ENCODE measurements around the gene RPL28. TPM values are rescaled to one million over a fixed set of nuclear protein-coding genes. Genes with fewer than 3 reads are reported as not detected.
"Not testable (repeated sequence)": the region's sequence is repeated elsewhere in the genome, so short reads cannot be mapped to it uniquely, and the experiment has no call there.

RPL28 gene
- total RNA-seq, 2 donors from 2014 or later = 1,106 to 1,518 TPM

- Mint-ChIP-seq H3K36me3 (peaks cover 8% of the 10 kb centered on the region), H3K9me3 (no peaks in the 10 kb centered on the region), H3K27me3 (peaks cover 50 to 56% of the 10 kb centered on the region in 2 donors), H3K4me1 (ENCODE audit: low read depth in 2 of 2) (peaks cover 11 to 17% of the 10 kb centered on the region in 2 donors), H3K27ac (no peak within 1 kb of the TSS), H3K4me3 (no peak within 1 kb of the TSS)
- ATAC-seq = no peak
- no peak for DNase-seq (ENCODE audit: low spot score)
Measured at GRCh38 chr19:55443045-55443823, 57.5 kb downstream of the RPL28 start, which contains the start of gene SHISA7. Gene SHISA7, minus strand, starts transcription at chr19:55443300. Its CDS starts 437 bp downstream, at chr19:55442863.

GRCh38 chr19:55443824-55444480 is 58.2 kb downstream of the RPL28 start:
- Mint-ChIP-seq H3K9me3 (no peaks in the 10 kb centered on the region), H3K36me3 (peaks cover 8% of the 10 kb centered on the region), H3K4me3 (no peak overlapping the region), H3K27me3 (peaks cover 47 to 52% of the 10 kb centered on the region in 2 donors), H3K27ac (no peak overlapping the region), H3K4me1 (ENCODE audit: low read depth in 2 of 2) (peaks cover 11 to 17% of the 10 kb centered on the region in 2 donors)
- no peak for DNase-seq (ENCODE audit: low spot score)
- ATAC-seq = no peak

GRCh38 chr19:55444646-55445045 is 58.9 kb downstream of the RPL28 start:
- peaks cover 11 to 17% of the 10 kb centered on the region in 2 donors for H3K4me1 Mint-ChIP-seq (ENCODE audit: low read depth in 2 of 2)
- peaks cover 40 to 45% of the 10 kb centered on the region in 2 donors for H3K27me3 Mint-ChIP-seq
- no peaks in the 10 kb centered on the region for H3K9me3 Mint-ChIP-seq
- DNase-seq (ENCODE audit: low spot score) = no peak
- no peak overlapping the region for H3K4me3 Mint-ChIP-seq
- no peak for ATAC-seq
- peaks cover 8% of the 10 kb centered on the region for H3K36me3 Mint-ChIP-seq
- no peak overlapping the region for H3K27ac Mint-ChIP-seq

GRCh38 chr19:55446060-55446459 is 60.3 kb downstream of the RPL28 start:
- no peaks in the 10 kb centered on the region for H3K9me3 Mint-ChIP-seq
- peaks cover 7 to 17% of the 10 kb centered on the region in 2 donors for H3K4me1 Mint-ChIP-seq (ENCODE audit: low read depth in 2 of 2)
- no peak overlapping the region for H3K4me3 Mint-ChIP-seq
- H3K27ac Mint-ChIP-seq = no peak overlapping the region
- DNase-seq (ENCODE audit: low spot score) = no peak
- no peak for ATAC-seq
- H3K27me3 Mint-ChIP-seq = peaks cover 38 to 43% of the 10 kb centered on the region in 2 donors
- H3K36me3 Mint-ChIP-seq = peaks cover 4% of the 10 kb centered on the region

- peak; percentile 15 to 34 for ATAC-seq
- peaks cover 37 to 43% of the 10 kb centered on the region in 2 donors for H3K27me3 Mint-ChIP-seq
- no peak overlapping the region for H3K4me3 Mint-ChIP-seq
- peaks cover 6 to 14% of the 10 kb centered on the region in 2 donors for H3K4me1 Mint-ChIP-seq (ENCODE audit: low read depth in 2 of 2)
- H3K27ac Mint-ChIP-seq = no peak overlapping the region
- no peaks in the 10 kb centered on the region for H3K36me3 Mint-ChIP-seq
- no peak for DNase-seq (ENCODE audit: low spot score)
- H3K9me3 Mint-ChIP-seq = no peaks in the 10 kb centered on the region
Measured at GRCh38 chr19:55447421-55448174, 61.9 kb downstream of the RPL28 start.

- not testable (repeated sequence) for H3K27ac Mint-ChIP-seq; H3K9me3 Mint-ChIP-seq; DNase-seq (ENCODE audit: low spot score); H3K36me3 Mint-ChIP-seq; H3K4me3 Mint-ChIP-seq; ATAC-seq
- Mint-ChIP-seq H3K4me1 (ENCODE audit: low read depth in 2 of 2) (peaks cover 6 to 14% of the 10 kb centered on the region in 2 donors), H3K27me3 (peaks cover 33 to 39% of the 10 kb centered on the region in 2 donors)
Measured at GRCh38 chr19:55448175-55448490, 62.4 kb downstream of the RPL28 start.

GRCh38 chr19:55449469-55449868 is 63.7 kb downstream of the RPL28 start:
- H3K27ac Mint-ChIP-seq = no peak overlapping the region
- H3K4me3 Mint-ChIP-seq = no peak overlapping the region
- DNase-seq (ENCODE audit: low spot score) (no peak), ATAC-seq (no peak)
- H3K27me3 Mint-ChIP-seq = peaks cover 23 to 36% of the 10 kb centered on the region in 2 donors
- H3K9me3 Mint-ChIP-seq = no peaks in the 10 kb centered on the region
- H3K36me3 Mint-ChIP-seq = no peaks in the 10 kb centered on the region
- peaks cover 6 to 20% of the 10 kb centered on the region in 2 donors for H3K4me1 Mint-ChIP-seq (ENCODE audit: low read depth in 2 of 2)

- peaks cover 16 to 29% of the 10 kb centered on the region in 2 donors for H3K27me3 Mint-ChIP-seq
- no peak overlapping the region for H3K27ac Mint-ChIP-seq
- H3K4me1 Mint-ChIP-seq (ENCODE audit: low read depth in 2 of 2) = peaks cover 6 to 22% of the 10 kb centered on the region in 2 donors
- peak overlapping the region; percentile 38 for H3K4me3 Mint-ChIP-seq
- DNase-seq (ENCODE audit: low spot score) (no peak), ATAC-seq (no peak)
- H3K36me3 Mint-ChIP-seq = no peaks in the 10 kb centered on the region
- H3K9me3 Mint-ChIP-seq = no peaks in the 10 kb centered on the region
Measured at GRCh38 chr19:55451163-55451964, 65.6 kb downstream of the RPL28 start.

GRCh38 chr19:55451965-55452748 is 66.4 kb downstream of the RPL28 start:
- Mint-ChIP-seq H3K9me3 (no peaks in the 10 kb centered on the region), H3K36me3 (no peaks in the 10 kb centered on the region), H3K4me3 (peak overlapping the region; percentile 38), H3K27ac (no peak overlapping the region), H3K4me1 (ENCODE audit: low read depth in 2 of 2) (peaks cover 6 to 22% of the 10 kb centered on the region in 2 donors), H3K27me3 (peaks cover 16 to 29% of the 10 kb centered on the region in 2 donors)
- ATAC-seq = no peak
- DNase-seq (ENCODE audit: low spot score) = no peak

Other genes starting within 250 kb of the RPL28 start
- not detected for gene TNNT1, start 236.7 kb upstream of the RPL28 start, total RNA-seq
- gene TNNI3, start 228.2 kb upstream of the RPL28 start, total RNA-seq = not detected
- gene DNAAF3, start 219.3 kb upstream of the RPL28 start, total RNA-seq = not detected
- not detected for gene SYT5, start 205.6 kb upstream of the RPL28 start, total RNA-seq
- under 1 TPM in 1 of 2 donors, not detected in 1; 0.11 TPM for gene PTPRH, start 176.4 kb upstream of the RPL28 start, total RNA-seq
- 10 to 100 TPM in 1 of 2 donors, 1 to 10 TPM in 1; 8.3 to 31.6 TPM for gene TMEM86B, start 157.2 kb upstream of the RPL28 start, total RNA-seq
- gene PPP6R1, start 126.9 kb upstream of the RPL28 start, total RNA-seq = 100 to 1,000 TPM; 260 to 492 TPM
- 10 to 100 TPM; 38.2 to 53.1 TPM for gene HSPBP1, start 105.8 kb upstream of the RPL28 start, total RNA-seq
- gene BRSK1, start 101.9 kb upstream of the RPL28 start, total RNA-seq = 10 to 100 TPM; 11.9 to 15.7 TPM
- gene TMEM150B, start 60.6 kb upstream of the RPL28 start, total RNA-seq = 1 to 10 TPM in 1 of 2 donors, under 1 TPM in 1; 0.67 to 2.7 TPM
- gene KMT5C, start 46.1 kb upstream of the RPL28 start, total RNA-seq = 10 to 100 TPM in 1 of 2 donors, 1 to 10 TPM in 1; 9.7 to 22.1 TPM
- not detected for gene COX6B2, start 31.2 kb upstream of the RPL28 start, total RNA-seq
- not detected for gene GARIN5B, start 22.7 kb upstream of the RPL28 start, total RNA-seq
- gene IL11, start 15.5 kb upstream of the RPL28 start, total RNA-seq = under 1 TPM in 1 of 2 donors, not detected in 1; 0.78 TPM
- gene TMEM190, start 9.1 kb upstream of the RPL28 start, total RNA-seq = not detected
- 1 to 10 TPM; 5.2 to 8.3 TPM for gene TMEM238, start 1.6 kb upstream of the RPL28 start, total RNA-seq
- gene UBE2S, start 21.9 kb downstream of the RPL28 start, total RNA-seq = 100 to 1,000 TPM; 247 to 423 TPM
- not detected for gene SHISA7, start 57.4 kb downstream of the RPL28 start, total RNA-seq
- 10 to 100 TPM; 25.6 to 45.1 TPM for gene ISOC2, start 75.7 kb downstream of the RPL28 start, total RNA-seq
- not detected for gene C19orf85, start 78.8 kb downstream of the RPL28 start, total RNA-seq
- gene ZNF628, start 90.7 kb downstream of the RPL28 start, total RNA-seq = 10 to 100 TPM in 1 of 2 donors, 1 to 10 TPM in 1; 8.0 to 12.3 TPM
- gene NAT14, start 99.3 kb downstream of the RPL28 start, total RNA-seq = 10 to 100 TPM in 1 of 2 donors, 1 to 10 TPM in 1; 6.1 to 14.0 TPM
- under 1 TPM in 1 of 2 donors, not detected in 1; 0.50 TPM for gene SSC5D, start 102.5 kb downstream of the RPL28 start, total RNA-seq
- gene SBK2, start 151.2 kb downstream of the RPL28 start, total RNA-seq = not detected
- gene SBK3, start 159.6 kb downstream of the RPL28 start, total RNA-seq = not detected
- 10 to 100 TPM in 1 of 2 donors, 1 to 10 TPM in 1; 6.5 to 10.2 TPM for gene ZNF579, start 194.9 kb downstream of the RPL28 start, total RNA-seq
- gene FIZ1, start 213.6 kb downstream of the RPL28 start, total RNA-seq = 10 to 100 TPM; 11.8 to 15.8 TPM
- gene ZNF524, start 214.4 kb downstream of the RPL28 start, total RNA-seq = 10 to 100 TPM; 10.6 to 14.7 TPM
- gene ZNF865, start 219.7 kb downstream of the RPL28 start, total RNA-seq = 10 to 100 TPM; 15.4 to 20.7 TPM
- gene ZNF784, start 238.6 kb downstream of the RPL28 start, total RNA-seq = 1 to 10 TPM; 2.6 to 4.5 TPM